Kidney capillary endothelial cell (primary cell): ENCODE measurements around the gene GPR148.
A peak's percentile ranks its signal among the peaks of the same experiment; 100 is the strongest.
"Not testable (repeated sequence)": the region's sequence is repeated elsewhere in the genome, so short reads cannot be mapped to it uniquely, and the experiment has no call there.

Source experiments
- DNase-seq: peaks from one replicate; pipeline ENCODE4 v3.0.0-alpha.2; 2018; ENCODE audit warnings: low spot score

Gene GPR148

DNA sequence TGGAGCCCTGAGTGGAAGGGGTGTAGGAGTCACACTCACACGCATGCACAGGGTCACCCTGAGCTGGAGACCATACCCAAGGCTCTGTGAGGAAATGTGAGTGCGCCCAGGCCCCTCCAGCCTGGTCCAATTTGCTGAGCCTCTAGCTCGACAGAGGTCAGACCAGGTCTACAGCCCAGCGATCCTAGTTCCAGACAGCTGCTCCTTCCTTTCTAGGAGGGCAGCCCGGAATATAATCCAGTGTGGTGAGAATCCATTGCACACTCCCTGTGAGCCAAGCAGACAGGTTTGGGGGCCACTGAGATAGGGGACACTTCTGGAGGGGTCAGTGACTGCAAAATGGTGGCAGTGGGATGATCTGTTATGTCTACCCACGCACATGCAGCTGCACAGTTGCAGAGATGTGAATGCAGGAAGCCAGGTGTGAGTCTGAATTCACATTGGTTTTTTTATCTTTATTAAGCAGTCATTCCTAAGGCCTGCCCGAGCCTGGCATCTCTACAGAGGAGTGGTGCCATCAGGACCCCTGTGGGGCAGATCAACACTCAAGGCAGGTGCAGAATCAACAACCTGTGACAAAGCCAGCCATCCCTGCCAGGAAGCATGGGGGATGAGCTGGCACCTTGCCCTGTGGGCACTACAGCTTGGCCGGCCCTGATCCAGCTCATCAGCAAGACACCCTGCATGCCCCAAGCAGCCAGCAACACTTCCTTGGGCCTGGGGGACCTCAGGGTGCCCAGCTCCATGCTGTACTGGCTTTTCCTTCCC is at the start of gene GPR148:
Gene GPR148, plus strand, starts transcription at position 522 of the 768 bp plus-strand sequence. Its CDS starts 82 bp downstream, at position 604.
- no peak for DNase-seq

DNA sequence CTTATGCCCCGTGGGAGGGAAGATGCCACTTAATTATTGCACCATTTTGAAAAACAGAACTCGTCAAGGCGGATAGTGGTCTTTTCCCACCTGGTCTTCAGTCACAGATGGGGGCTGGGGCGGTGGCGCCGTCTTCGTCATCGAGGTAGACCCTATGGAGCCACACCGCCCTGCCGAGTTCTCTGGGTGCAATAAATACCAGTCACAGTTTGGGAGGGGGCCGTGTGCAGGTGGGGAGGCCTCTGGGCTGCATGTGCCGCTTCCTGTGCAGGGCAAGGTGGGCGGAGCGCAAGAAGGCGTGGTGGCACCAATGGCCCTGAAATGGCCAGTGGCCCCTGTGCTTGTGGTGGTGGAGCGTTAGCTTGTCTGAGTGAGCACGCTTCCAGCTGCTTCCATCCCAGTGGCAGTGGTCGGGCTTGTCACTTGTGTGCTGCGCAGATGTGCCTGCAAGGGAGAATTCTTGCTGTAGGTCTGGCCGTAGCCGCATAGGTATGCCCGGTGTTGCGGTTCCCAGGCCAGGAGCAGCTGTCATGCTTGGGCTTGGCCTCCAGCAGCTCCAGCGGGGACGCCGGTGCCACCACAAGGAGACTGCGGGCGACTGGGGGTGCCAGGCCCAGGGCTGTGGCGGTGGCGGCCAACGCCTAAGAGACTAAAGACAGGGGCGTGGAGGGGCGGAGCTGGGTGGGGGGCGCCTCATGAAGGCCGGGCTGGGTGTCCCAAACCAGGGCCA is 36.7 kb upstream of the GPR148 start:
- not testable (repeated sequence) for DNase-seq

DNA sequence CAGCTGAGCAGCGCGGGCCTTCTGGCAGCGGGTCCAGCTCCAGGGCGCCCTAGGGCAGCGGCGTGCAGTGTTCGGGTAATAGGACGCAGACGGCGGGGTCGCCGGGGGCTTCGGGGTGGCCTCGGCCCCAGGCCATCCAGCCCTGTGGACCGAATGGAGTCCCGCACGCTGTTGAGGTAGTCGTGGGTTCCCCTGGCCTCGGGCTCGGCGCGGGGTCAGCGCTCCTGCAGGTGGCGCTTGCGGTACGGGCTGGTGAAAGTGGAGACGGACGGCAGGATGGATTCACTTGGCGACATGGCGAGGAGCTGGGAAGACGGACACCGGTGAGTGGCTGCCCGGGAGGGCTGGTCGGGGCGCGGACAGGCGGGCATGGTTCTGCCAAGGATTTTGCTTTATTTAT is 35.4 kb upstream of the GPR148 start:
- not testable (repeated sequence) for DNase-seq

DNA sequence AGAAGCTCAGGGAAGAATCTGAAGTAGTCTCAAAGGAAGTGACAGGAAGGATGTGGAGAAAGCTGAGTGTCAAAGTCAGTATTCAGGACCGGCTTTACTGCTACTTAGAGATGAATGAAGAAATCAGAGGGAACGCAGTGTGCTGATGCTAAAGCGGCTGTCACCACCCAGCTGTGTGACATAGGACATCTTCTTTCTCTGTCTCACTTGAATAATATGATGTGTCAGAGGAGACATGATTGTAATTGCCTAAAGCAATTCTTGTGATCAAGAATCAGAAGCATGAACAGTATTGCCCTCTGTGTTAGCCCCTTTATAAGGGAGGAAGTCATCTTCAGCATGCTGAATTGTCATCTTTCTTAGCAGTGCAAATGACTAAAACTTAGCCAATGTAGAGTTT is 25.6 kb upstream of the GPR148 start:
- DNase-seq = not testable (repeated sequence)

DNA sequence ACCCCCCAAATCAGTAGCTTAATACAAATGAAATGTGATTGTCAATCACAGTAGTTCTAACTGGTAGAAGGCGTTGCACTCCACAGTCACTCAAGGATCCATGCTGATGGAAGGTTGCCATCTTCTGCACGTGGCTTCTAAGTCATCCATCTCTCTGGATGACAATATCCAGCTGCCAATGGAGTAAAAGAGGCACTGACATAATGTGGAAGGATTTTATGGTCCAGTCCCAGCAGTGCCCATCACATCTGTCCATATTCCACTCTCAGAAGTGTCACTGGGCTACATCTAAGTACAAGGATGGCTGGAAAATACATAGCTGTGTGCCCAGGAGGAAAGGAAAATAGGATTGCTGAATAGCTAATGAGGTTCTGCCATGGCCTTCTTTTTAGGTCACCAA is 14.1 kb upstream of the GPR148 start:
- DNase-seq = not testable (repeated sequence)

- DNase-seq = no peak
Observed at GRCh38 chr2:130720036-130720435, 8.8 kb upstream of the GPR148 start.

GRCh38 chr2:130720528-130720927 is 8.3 kb upstream of the GPR148 start:
- no peak for DNase-seq

DNA sequence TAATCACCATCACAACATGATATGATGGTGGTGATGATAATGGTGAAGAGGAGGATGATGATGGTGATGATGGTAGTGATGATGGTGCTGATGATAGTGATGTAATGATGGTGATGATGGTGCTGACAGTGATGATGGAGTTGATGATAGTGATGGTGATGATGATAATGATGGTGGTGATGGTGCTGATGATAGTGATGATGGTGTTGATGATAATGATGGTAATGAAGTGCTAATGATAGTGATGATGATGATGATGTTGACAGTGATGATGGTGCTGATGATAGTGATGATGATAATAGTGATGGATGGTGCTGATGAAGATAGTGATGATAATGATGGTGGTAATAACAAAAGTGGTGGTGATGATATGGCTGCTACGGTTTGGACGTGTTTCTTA is 4.4 kb upstream of the GPR148 start:
- DNase-seq = no peak

- no peak for DNase-seq
Observed at GRCh38 chr2:130726614-130727180, 2.2 kb upstream of the GPR148 start.

GRCh38 chr2:130727286-130727924 is 1.5 kb upstream of the GPR148 start:
- peak; percentile 76 for DNase-seq

DNA sequence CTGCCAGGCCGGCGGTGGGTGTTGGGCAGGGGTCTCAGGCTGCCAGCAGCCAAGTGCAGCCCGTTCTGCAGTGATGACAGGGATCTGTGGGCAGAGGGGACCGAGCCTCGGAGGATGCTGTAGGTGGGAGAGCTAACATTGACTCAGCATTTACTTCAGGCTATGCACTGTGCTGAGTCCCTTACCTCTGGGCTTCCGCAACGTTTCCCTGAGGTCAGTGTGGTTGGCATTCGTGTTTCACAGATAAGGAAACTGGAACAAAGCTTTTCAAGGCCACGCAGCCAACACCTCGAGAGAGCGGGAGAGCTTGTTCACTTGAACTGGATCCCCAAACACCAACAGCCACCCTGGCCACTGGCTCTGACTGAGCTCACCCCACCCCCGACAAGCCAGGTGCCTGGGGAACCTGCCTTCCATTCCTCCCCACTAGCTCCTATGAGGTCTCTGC is 839 bp upstream of the GPR148 start:
- no peak for DNase-seq

- DNase-seq = no peak
Observed at GRCh38 chr2:130729322-130730299, 741 bp downstream of the GPR148 start.

DNA sequence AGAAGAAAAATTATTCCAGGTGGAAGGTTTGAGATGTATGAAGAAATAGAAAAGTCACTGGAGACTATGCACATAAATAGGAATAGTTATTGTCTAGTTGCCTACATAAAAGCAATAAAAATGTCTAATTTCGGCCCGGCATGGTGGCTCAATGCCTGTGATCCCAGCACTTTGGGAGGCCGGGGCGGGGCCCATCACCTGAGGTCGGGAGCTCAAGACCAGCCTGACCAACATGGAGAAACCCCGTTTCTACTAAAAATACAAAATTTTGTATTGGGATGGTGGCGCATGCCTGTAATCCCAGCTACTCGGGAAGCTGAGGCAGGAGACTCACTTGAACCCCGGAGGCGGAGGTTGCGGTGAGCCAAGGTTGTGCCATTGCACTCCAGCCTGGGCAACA is 3.4 kb downstream of the GPR148 start:
- not testable (repeated sequence) for DNase-seq

DNA sequence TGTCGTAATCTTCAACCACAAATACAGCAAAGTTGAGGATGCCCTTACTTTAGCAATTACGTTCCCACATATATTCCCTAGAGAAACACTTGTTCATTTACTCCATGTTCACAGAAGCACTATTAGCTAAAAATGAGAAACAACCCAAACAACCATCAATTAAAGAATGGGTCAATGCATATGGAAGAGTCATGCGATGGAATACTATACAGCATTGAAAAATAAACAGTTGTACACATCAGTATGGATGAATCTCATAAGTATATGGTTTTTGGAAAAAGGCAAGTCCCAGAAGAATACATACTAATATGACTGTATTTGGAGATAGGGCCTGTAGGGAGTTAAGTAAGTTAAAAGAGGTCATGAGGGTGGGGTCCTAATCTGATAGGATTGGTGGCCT is 6.3 kb downstream of the GPR148 start:
- no peak for DNase-seq

DNA sequence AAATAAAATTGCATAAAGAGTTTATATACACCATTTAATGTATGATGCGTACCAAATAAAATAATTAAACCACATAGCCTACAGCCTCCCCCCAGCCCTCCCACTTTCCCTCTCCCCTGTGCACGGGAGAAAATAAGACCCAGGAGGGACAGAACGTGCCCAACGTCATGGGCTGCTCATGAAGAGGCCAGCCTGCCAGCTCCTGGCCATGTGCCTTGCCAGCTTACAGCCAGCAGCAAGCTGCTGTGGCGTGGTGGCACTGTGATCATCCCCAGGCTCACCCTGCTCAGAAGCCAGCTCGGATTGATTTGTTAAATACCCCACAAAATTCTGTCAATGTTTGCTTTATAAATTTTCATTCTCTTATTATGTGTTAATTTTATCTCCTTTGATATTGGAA is 7.6 kb downstream of the GPR148 start:
- DNase-seq = no peak

- no peak for DNase-seq
Observed at GRCh38 chr2:130737592-130737991, 8.7 kb downstream of the GPR148 start.

DNA sequence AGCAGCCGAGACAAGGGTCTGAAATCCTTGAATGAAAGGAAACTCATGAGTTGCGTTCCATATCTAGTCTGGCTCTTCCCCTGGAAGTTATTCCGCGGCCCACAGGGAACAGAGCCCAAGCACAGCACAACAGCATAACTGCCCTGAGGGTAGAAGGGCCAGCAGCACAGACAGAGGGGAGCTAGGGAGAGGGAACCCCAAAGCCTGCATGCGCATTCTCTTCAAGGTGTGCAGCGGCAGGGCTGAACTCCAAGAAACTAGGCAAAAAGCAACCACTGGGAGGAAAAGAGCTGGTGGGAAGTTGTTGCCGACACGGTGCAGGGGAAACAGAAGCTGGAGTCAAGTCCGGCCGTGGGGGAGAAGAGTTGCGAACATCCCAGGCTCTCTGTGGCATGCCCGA is 11.8 kb downstream of the GPR148 start:
- DNase-seq = no peak

DNA sequence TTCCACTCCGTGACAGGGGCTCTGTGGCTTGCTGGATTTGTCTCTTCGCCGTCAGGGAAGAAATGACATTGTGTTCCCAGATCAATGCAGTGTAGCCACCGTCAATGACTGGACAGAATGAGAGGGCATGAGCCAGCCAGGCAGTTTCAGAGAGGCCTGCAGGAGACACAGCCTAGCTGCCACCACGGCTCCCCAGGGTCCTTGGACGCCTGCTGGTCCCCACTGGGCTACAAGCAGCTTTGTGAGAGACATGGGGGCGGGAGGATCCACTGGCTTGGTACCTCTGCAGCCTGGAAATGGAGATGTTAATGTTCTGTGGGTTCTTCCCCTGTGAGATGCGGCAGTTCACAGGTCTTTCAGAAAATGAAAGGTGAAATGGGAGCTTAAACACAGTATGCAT is 14.4 kb downstream of the GPR148 start:
- no peak for DNase-seq

- DNase-seq = no peak
Observed at GRCh38 chr2:130744287-130745117, 15.6 kb downstream of the GPR148 start.

DNA sequence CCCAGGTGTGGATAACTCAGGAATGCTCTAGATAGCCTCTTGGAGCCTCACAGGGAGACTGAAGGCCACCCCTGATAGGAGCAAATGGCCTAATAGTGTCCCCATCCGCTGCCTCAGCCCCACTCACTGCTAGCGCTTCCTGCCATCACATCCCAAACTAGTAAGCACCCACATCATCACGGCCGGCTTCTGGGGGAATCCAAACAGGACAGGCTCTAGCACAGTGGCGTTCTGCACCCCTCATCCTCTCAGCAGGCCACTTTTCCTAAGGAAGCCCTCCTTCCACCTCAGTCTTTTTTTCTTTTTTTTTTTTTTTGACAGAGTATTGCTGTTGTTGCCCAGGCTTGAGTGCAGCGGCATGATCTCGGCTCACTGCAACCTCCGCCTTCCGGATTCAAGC is 20.2 kb downstream of the GPR148 start:
- no peak for DNase-seq
